C4-2B (cell line): Measurements from ENCODE around the gene PLBD2.

Source experiments
- H3K27ac ChIP-seq: fragments of 450-650 bp; 2 replicates; pipeline ENCODE4 v1.5.1; 2017
- CTCF ChIP-seq: fragments of 450-650 bp; conservative IDR thresholded peaks from 2 replicates; pipeline ENCODE4 v1.5.1; 2017; ENCODE audit warnings: mild to moderate bottlenecking
- ZFX ChIP-seq: fragments of 450-650 bp; IDR thresholded peaks from 2 replicates; pipeline ENCODE4 v1.6.1; 2017

Gene PLBD2

DNA sequence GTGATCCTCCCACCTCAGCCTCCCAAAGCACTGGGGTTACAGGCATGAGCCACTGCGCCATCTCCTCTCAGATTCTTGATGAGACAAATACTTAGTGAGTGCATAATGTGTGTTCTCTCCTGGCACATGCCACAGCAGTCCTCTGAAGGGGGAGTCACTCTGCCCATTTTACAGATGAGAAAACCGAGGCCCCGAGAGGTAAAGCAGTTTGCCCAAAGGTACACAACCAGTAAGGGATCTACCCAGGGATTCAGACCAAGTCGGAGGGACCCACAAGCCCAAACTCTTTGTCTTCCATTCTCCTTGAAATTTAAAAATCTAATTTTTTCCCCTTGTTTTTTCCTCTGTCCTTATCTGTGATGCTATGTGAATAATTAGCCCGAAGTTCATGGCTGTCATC is 6.3 kb downstream of the PLBD2 start:
- TF ChIP-seq ZFX (no peak), CTCF (no peak)
- no peak overlapping the region for H3K27ac ChIP-seq

- TF ChIP-seq CTCF (no peak), ZFX (no peak)
- no peak overlapping the region for H3K27ac ChIP-seq
Observed at GRCh38 chr12:113365639-113366395, 7.4 kb downstream of the PLBD2 start.

GRCh38 chr12:113366827-113367226 is 8.4 kb downstream of the PLBD2 start:
- H3K27ac ChIP-seq = no peak overlapping the region
- no peak for TF ChIP-seq CTCF
- no peak for TF ChIP-seq ZFX

GRCh38 chr12:113368331-113368730 is 9.9 kb downstream of the PLBD2 start:
- H3K27ac ChIP-seq = no peak overlapping the region
- TF ChIP-seq CTCF (no peak), ZFX (no peak)

DNA sequence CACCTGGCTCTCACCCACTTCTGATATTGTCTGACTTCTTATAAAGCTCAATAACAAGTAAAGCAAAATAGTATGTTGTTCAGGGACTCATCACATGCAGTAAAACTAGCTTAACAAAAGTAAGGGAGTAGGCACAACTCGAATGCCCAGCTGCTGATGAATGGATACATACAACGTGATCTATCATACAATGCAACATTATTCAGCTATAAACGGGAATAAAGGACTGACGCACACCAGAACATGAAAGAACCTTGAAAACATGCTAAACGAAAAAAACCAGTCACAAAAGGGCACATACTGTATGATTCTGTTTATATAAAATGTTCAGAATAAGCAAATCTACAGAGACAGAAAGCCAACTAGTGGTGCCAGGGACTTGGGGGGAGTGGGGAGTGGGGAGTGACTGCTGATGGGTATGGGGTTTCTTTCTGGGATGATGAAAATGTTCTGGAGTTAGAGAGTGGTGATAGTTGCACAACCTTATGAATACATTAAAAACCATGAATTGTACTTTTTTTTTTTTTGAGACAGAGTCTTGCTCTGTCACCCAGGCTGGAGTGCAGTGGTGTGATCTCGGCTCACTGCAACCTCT is 11.1 kb downstream of the PLBD2 start:
- H3K27ac ChIP-seq = no peak overlapping the region
- TF ChIP-seq CTCF = no peak
- no peak for TF ChIP-seq ZFX

DNA sequence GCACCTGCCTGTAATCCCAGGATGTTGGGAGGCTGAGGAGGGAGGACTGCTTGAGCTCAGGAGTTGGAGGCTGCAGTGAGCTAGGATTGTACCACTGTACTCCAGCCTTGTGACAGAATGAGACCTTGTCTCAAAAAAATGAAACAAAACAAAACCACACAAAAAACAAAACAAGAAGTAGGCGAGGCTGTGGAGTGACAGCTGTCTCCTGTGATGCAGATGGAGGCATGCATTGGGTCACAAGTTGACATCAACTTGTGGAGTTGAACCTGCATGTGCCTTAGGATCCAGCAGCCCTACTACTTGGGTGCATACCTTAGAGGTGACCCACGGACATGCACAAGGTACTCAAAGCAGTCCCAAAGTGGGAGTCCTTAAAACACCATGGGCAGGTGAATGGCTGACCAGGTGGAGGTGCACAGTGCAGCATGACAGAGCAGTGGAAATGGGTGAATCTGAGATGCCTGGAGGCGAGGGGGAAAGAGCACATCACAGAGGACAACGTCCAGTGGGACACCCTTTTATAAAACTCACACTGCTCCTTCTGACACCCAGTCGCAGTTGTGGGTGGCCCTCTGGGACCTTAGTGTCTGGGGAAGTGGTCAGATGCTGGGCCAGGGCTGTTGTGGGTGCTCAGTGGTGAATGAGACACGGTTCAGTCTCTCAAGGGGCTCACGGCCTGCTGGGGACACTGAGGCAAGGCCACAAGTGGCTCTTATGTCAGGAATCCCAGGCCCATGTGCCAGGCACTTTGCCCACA is 12.7 kb downstream of the PLBD2 start:
- TF ChIP-seq CTCF = no peak
- no peak for TF ChIP-seq ZFX
- H3K27ac ChIP-seq = no peak overlapping the region

- TF ChIP-seq CTCF (no peak), ZFX (no peak)
- H3K27ac ChIP-seq = no peak overlapping the region
Observed at GRCh38 chr12:113371808-113372207, 13.4 kb downstream of the PLBD2 start.
